Midbrain (tissue), 1 donor: ENCODE results near the gene PDCD7.
A peak's percentile ranks its signal among the peaks of the same experiment; 100 is the strongest.
"Not testable (repeated sequence)": the region's sequence is repeated elsewhere in the genome, so short reads cannot be mapped to it uniquely, and the experiment has no call there.

Experiments
- DNase-seq: peaks from one replicate; lab custom pipeline; 2025; lab: John Stamatoyannopoulos, UW

The PDCD7 gene

DNA sequence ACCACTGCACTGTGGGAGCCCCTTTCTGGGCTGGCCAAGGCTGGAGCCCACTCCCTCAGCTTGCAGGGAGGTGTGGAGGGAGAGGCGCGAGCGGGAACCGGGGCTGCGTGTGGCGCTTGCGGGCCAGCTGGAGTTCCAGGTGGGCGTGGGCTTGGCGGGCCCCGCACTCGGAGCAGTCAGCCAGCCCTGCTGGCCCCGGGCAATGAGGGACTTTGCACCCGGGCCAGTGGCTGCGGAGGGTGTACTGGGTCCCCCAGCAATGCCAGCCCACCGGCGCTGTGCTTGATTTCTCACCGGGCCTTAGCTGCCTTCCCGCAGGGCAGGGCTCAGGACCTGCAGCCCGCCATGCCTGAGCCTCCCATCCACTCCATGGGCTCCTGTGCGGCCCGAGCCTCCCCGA is 58.7 kb downstream of the PDCD7 start:
- DNase-seq = not testable (repeated sequence)

DNA sequence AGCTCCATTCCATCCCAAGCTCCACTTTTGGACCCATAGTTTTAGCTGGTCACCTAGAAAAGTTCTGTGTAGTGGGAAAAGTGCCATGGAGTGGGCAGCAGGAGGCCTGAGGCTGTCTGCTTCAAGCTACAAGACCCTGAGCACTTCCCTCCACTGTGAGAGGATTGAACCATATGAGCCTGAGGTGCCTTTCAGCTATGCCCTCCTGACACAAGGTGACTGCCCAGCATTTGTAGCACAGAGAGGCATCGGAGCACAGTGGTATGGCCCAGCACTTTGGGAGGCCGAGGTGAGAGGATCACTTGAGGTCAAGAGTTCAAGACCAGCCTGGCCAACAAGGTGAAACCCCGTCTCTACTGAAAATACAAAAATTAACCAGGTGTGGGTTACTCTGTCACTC is 61.0 kb downstream of the PDCD7 start:
- no peak for DNase-seq

DNA sequence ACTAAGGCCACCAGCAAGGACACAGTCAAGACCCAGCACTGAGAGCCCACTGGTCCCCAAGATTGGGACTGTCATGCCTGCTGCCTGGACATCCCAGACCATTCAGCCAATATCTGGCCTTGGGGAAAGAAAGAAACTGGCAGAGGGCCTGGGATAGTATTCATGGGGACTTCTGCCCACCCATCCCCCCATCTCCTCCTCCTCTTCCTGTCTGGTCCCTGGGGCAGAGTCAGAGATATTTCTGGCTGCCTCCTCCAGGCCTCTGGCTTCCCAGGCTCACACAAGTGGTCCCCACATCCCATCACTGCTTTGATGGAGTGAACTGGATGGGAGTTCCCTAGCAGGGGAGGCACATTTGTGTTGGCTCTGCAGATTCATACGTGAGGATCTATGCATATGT is 61.6 kb downstream of the PDCD7 start:
- DNase-seq = no peak

DNA sequence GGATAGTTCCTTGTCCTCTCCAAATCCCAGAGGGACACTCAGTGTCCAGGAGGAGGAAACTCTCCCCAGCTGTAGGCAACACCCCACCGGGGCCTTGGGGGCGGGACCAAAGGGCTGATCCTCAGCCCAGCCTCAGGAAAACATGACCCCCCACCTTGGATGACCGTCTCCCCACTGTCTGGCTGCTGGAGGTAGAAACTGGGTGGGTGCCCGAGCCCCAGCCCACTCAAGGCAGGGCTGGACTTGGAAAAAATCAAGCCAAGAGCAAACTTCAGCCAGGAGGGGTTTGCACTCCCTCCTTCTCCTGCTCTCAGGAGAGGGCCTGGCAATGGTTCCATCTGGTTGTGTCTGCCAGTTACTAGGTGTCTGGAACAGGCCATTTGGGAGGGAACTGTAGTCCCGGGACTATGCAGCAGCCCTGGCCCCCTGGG is 62.2 kb downstream of the PDCD7 start:
- peak; percentile 63 for DNase-seq

DNA sequence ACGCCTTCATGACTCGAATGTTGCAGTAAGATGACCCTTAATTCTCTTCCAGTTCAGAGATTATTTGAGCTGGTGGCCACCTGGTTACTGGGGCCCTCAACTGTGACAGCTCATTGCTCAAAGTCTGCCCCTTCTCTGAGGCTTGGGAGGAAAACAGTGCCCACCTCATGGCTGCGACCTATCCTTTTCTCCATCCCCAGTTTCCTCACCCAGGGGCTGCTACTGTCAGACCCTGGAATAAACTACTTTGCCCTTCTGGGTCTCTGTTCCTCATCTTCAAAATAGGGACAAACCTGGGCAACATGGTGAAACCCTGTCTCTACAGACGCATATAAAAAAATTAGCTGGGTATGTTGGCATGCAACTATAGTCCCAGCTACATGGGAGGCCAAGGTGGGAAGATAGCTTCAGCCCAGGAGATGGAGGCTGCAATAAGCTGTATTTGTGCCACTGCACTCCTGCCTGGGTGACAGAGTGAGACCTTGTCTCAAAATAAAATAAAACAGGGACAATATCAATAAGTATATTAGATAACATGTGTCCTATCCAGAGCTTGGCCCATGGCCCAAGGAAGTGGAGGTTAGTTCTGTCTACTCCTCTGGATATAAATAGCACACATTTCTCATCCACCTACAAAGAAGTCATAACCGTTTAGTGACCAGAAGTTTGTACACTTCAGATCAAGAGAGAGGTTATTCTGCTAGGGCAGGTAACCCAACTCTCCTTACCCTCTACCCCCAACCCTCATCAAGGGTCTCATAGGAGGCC is 63.6 kb downstream of the PDCD7 start:
- DNase-seq = no peak

DNA sequence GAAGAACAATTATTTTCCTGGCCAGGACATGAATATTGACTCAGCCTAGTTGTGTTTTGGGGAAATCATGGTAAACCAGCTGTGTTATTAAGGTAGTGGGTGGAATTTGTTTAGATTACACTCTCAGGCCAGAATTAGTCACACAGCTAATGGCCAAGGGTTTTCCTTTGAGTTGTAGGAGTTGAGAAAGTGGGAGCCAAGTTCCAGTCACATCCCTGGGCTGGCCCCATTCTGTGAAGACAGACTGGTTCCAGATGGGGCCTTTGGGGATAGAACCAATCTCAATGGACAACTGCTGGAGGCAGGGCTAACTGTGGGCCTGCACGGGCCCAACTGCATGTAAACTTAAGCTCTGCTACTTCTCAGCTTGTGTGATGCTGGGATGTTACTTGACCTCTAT is 64.4 kb downstream of the PDCD7 start:
- DNase-seq = no peak

DNA sequence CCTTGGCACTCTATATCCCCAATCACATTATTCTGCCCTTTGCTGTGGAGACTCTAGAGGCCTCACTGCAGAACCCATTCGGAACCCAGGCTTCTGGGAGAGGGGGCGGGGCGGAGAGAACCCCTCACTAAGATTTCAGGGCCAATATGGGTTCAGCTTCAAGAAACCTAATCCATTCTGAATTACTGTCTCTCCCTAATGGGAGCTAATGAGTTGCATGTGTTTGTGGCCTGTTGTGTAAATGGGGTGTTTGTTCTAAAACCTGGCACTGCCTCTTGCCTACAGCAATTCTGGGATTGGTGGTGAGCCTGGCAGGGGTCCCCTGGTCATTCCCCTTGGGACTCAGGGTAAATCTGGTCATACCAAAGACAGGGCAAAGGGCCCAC is 65.2 kb downstream of the PDCD7 start:
- peak; percentile 33 for DNase-seq

DNA sequence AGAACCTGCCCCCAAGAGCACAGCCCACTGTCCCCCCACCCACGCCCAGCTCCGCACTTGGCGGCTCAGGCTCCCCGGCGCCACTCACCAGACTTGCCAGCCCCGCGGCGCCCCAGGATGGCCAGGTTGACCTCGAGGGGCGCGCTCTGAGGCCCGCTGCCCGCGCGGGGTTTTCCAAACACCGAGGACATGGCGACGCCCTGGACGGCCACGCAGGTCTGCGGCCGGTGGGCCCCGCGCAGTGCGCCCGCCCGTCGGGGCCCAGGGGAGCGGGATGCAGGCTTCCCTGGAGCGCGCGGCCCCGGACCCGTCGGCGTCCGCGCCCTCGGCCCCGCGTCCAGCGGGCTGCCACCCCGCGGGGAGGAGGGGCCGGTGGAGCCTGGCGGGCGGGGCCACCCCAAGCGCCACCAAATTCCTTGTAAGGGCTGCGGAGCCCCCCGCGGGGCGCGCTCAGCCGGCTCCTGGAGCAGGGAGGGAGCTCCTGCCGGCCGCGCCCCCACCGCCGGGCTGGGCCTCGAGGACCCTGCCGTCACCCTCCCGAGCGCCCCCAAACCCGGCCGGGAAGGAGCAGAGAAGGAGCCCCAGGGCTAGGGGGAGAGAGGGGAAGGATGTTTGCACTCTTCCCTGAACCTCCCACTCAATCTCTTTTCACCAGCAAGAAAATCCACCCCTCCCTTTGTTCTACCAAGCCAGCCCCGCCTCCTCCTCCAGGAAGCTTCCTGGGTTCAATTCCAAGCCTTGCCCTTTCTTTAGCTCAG is 65.8 kb downstream of the PDCD7 start, which contains the start of gene RASL12:
Gene RASL12, minus strand, starts transcription at position 347 of the 758 bp plus-strand sequence. Its CDS starts 156 bp downstream, at position 191.
- DNase-seq = peak; percentile 12
